ENCODE results near the gene CCDC201. TPM values are rescaled to one million over a fixed set of nuclear protein-coding genes. Genes with fewer than 3 reads are reported as not detected.

CCDC201 gene, protein sequence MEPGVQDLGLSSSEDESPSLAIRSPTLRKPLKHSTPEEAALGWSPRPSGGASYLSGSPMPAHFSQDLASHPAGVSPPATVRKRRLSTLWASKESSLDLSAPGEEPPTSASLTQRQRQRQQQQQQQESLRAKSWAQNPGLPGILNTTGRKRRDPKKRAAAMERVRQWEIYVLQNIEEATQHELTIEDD
- total RNA-seq: not detected

DNA sequence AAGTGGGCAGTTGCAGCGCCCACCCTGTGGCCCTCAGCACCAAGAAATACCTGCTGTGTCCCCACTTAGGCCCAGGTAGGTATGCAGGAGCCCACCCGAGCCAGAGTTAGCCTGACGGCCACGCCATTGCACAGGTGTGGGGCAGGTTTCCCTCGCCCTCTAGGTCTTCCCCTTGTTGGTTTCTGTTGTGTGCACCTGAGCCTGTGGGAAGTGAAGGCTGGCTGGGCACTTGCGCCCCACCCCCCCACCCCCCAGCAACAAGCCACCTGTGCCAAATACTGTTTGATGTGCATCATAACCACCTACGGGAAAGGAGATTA lies at the start of gene CCDC201:
TSS of gene CCDC201 (minus strand) at position 48 of the 320 bp plus-strand sequence. CDS start 75 bp downstream, outside the sequence.
- TF ChIP-seq, protein P1, sequence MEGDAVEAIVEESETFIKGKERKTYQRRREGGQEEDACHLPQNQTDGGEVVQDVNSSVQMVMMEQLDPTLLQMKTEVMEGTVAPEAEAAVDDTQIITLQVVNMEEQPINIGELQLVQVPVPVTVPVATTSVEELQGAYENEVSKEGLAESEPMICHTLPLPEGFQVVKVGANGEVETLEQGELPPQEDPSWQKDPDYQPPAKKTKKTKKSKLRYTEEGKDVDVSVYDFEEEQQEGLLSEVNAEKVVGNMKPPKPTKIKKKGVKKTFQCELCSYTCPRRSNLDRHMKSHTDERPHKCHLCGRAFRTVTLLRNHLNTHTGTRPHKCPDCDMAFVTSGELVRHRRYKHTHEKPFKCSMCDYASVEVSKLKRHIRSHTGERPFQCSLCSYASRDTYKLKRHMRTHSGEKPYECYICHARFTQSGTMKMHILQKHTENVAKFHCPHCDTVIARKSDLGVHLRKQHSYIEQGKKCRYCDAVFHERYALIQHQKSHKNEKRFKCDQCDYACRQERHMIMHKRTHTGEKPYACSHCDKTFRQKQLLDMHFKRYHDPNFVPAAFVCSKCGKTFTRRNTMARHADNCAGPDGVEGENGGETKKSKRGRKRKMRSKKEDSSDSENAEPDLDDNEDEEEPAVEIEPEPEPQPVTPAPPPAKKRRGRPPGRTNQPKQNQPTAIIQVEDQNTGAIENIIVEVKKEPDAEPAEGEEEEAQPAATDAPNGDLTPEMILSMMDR (IDR thresholded peaks at IDR 0.05; ENCODE audit: low read depth): no peak

DNA sequence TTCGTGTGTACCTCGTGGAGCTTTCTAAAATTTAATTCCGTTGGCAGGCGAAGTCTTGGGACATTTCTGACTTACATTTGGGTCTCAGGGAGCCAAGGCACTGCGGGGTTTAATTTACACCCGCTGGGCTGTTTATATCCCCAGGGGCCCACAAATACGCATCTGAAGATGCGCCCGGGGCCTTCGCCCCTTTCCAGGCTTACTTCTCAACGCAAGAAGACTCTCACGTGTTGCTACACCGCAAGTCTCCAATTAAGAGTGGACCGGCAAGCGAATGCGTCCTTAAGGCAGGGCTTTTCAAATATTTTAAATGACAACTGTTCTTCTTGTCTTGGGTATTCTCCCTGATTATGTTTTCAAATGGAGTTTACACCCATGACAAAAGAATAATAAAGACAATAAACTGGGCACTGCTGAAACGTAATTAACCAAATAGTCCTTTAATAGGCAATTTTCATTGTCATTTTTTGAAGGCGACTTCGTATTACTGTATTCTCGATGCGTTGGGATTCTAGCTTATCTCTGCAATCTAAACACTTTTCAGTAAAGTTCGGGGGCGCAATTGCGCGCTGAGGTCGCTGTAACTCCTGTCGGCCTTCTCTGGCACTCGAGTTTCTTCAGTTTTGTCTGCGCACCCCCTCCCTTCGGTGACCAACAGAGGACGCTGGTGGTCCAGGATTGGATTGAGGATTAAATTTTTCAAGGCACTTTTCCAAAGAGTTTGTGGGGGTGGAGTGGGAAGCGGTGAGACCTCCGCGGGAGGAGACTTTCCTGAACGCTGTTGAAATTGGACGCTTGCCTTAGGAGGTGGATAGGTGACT lies 49.0 kb upstream of the CCDC201 start:
- TF ChIP-seq, protein P1 (IDR thresholded peaks at IDR 0.05; ENCODE audit: low read depth): no peak

DNA sequence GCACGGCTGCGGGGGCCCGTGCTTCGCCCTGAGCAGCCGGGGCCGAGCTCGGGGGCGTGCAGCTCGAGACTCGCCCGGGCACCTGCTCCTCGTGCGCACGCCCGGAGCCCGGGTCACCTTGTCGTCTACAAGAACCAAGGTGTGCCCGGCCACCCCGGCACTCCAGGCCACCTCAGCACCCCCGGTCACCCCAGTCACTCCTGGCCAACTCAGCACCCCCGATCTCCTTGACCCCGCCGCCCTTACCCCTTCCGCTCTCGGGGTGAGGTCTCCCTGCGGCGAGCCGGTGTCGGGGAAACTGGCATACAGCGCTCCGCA lies 48.5 kb upstream of the CCDC201 start:
- TF ChIP-seq, protein P1 (IDR thresholded peaks at IDR 0.05; ENCODE audit: low read depth): no peak

DNA sequence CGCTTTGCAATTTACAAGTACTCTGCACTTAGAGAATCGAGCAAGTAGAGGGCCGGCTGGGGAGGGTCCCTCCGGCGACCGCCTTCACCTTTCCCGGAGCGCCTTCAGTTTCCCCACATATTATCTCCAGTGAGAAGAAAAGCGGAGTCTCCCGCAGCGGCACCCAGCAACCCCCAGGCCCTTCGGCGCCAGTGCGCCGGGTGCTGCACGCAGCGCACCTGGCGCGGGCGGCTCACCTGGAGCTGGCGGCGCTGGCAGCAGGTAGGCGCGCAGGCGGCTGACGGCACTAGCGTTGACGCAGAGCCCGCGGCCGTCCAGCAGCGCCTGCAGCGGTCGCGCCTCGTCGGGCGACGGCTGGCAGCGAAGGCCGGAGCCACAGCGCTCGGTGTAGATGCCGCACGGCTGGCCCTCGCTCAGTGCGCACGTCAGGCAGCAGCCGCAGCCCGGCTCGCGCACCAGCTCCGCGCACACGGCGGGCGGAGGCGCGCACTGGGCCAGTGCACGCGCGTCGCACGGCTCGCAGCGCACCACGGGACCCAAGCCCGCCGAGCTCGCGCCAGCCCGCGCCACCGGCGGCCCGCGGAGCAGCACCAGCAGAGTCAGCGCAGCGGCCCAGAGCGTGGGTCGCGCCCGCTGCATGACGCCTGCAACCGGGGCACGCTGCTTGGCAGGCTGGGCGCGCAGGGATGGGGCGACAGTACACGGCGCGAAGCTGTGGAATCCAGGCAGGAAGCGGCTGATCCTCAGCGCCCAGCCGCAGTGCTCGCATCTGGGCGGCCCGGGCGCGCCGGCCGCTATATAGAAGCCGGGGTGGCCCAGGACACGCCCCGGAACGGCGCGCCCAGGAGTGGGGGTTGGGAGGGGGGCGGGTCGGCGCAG lies 47.9 kb upstream of the CCDC201 start, which contains the start of gene IGFBP3:
TSS of gene IGFBP3 (minus strand) at position 771 of the 879 bp plus-strand sequence. CDS start at position 639, 132 bp downstream.
- TF ChIP-seq, protein P1 (IDR thresholded peaks at IDR 0.05; ENCODE audit: low read depth): no peak

DNA sequence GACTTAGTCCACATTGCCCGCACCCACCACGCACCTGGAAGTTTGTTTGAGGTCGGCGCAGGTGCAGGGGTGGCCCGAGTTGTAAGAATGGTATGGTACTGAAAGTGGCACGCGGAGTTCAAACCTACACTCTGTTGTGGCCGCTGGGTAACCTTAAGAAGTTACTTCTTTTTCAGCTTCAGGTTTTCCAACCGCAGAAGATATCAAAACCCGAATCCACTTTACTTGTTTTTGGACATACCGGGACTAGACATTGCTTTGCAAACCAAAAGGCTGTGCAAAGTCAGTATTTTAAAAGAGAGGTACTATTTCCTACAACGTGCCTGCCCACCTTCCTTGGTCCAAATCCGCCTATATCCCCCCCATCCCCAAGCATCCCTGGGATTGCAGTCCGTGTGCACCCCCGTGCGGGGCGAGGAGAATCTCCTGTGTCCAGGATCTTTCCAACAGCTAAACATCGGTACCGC lies 47.1 kb upstream of the CCDC201 start:
- TF ChIP-seq, protein P1 (IDR thresholded peaks at IDR 0.05; ENCODE audit: low read depth): no peak

DNA sequence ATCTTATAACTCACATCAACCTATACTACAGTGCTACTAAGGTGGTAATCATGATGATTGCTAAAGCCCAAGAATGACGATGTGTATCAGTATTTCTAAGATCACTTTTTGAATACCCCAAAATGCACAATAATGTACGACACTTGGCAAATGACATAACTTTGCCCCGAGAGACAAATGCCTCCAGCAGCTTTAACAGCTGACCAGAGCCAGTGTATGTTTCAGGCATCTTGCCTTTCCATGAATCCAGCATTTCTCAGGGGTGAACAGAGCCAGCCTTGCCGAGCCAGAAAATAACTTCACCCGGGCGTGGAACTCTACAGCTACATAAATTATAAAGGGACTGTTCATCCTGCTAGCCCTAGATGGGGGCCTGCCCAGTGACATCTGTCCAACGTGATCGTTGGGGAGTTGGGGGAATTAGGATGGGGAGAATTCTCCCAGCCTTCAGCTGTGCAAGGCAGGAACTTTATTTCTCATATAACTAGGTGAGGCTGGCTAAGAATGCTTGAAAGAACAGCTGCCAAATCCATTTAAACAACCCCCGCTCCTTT lies 46.4 kb upstream of the CCDC201 start:
- TF ChIP-seq, protein P1 (IDR thresholded peaks at IDR 0.05; ENCODE audit: low read depth): no peak

Measured in subcutaneous adipose tissue (tissue), 4 donors.